ENCODE data around the gene CES2.
A peak's percentile ranks its signal among the peaks of the same experiment; 100 is the strongest.
"Not testable (repeated sequence)": the region's sequence is repeated elsewhere in the genome, so short reads cannot be mapped to it uniquely, and the experiment has no call there.

The CES2 gene

GRCh38 chr16:66979011-66979717 lies 43.8 kb downstream of the CES2 start:
- DNase-seq (ENCODE audit: low read depth in 2 of 2): no peak

- no peak for DNase-seq (ENCODE audit: low read depth in 2 of 2)
Observed at GRCh38 chr16:66983033-66983432, 47.7 kb downstream of the CES2 start.

GRCh38 chr16:66984892-66985311 lies 49.6 kb downstream of the CES2 start:
- DNase-seq (ENCODE audit: low read depth in 2 of 2): peak in 1 of 2 donors; percentile 9

DNA sequence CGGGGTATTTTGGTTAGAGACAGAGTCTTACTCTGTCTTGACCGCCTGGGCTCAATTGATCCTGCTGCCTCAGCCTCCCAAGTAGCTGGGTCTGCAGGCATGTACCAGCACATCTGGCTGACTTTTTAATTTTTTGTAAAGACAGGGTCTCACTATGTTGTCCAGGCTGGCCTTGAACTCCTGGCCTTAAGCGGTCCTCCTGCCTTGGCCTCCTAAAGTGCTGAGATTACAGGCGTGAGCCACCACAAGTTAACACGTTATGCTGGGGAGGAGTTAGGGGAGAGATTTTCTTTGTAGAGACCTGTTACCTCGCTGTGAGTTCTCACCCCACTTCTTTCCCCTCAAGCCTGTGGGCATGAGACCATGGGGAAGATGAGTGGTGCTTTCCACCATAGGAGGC lies 51.2 kb downstream of the CES2 start:
- no peak for DNase-seq (ENCODE audit: low read depth in 2 of 2)

GRCh38 chr16:66988197-66988788 lies 53.0 kb downstream of the CES2 start, which contains the start of gene CES4A:
Gene CES4A (plus strand): TSS chr16:66988589. CDS start chr16:66988773, 184 bp downstream.
- DNase-seq (ENCODE audit: low read depth in 2 of 2): no peak

DNA sequence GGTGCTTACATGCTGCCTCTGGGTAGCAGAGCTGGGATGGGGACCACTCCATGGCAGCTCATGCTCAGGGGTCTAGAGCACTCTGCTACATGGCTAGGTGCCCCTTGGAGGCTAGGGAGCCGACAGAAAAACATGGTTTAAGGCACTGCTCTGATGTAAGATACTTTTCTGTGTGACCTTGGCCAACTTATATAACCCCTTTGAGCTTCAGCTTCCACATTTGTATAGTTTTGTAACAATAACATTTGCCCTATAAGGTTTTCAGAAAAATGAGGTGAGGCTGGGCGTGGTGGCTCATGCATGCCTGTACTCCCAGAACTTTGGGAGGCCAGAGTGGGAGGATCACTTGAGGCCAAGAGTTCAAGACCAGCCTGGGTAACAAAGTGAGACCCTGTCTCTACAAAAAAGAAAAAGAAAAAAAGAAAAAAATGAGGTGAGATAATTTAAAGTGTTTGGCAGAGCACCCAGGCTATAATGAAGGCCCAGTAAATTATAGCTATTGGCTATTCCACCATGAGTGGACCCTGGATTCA lies 56.3 kb downstream of the CES2 start:
- DNase-seq (ENCODE audit: low read depth in 2 of 2): no peak

- DNase-seq (ENCODE audit: low read depth in 2 of 2): not testable (repeated sequence)
Observed at GRCh38 chr16:66993558-66993957, 58.2 kb downstream of the CES2 start.
